Right renal pelvis (tissue), 4 donors: ENCODE measurements around the gene SCAANT1. TPM values are rescaled to one million over a fixed set of nuclear protein-coding genes. Genes with fewer than 3 reads are reported as not detected.

ENCODE experiments used
- DNase-seq, 4 donors: peaks; one replicate each; pipeline ENCODE4 v3.0.0-alpha.2; 2013; ENCODE audit warnings: low read depth in 4 of 4, low spot score in 3 of 4, missing footprints in 1 of 4
- polyA plus RNA-seq, 4 donors: library from polyadenylated mRNA; unstranded; fragments of 120-200 nt; gene quantifications; one replicate each; pipeline ENCODE4 v1.2.1, GENCODE V29; 2013; ENCODE audit not compliant: insufficient read length in 4 of 4

The SCAANT1 gene
- polyA plus RNA-seq, 4 donors: 0.53 to 0.90 (median 0.74) TPM; not detected in 1

- DNase-seq: no peak
Observed at GRCh38 chr3:63864965-63865327, 47.2 kb downstream of the SCAANT1 start.

- DNase-seq: peak in 1 of 4 donors; percentile 23
Observed at GRCh38 chr3:63864008-63864964, 47.9 kb downstream of the SCAANT1 start.

- DNase-seq: peak in 1 of 4 donors; percentile 37
Observed at GRCh38 chr3:63863150-63864007, 48.8 kb downstream of the SCAANT1 start, which contains the start of the genes ATXN7 and THOC7. ATXN7 (plus strand) TSS chr3:63863867; CDS start chr3:63912599, 48,732 bp downstream. THOC7 (minus strand) TSS chr3:63863805; CDS start chr3:63863790, 15 bp downstream.

GRCh38 chr3:63862804-63863149 lies 49.4 kb downstream of the SCAANT1 start:
- DNase-seq: no peak

Other genes with a start within 250 kb of the SCAANT1 start
- under 1 TPM in 3 of 4 donors, not detected in 1; 0.42 to 0.67 (median 0.54) TPM for gene C3orf49, start 93.1 kb downstream of the SCAANT1 start, polyA plus RNA-seq
- gene THOC7, start 48.6 kb downstream of the SCAANT1 start, polyA plus RNA-seq: 10 to 100 TPM; 76.3 to 93.8 (median 93.4) TPM
- 10 to 100 TPM; 16.9 to 21.7 (median 18.8) TPM for gene ATXN7, start 48.5 kb downstream of the SCAANT1 start, polyA plus RNA-seq
- 100 to 1,000 TPM; 112 to 132 (median 127) TPM for gene PSMD6, start 111.1 kb upstream of the SCAANT1 start, polyA plus RNA-seq